Ishikawa (cell line): ENCODE data around the gene SLC18B1.

Experiments used
- CEBPB ChIP-seq: IDR thresholded peaks from 2 replicates; pipeline ENCODE4 v1.6.1; 2012
- CREB1 ChIP-seq: IDR thresholded peaks from 2 replicates; pipeline ENCODE4 v1.6.1; 2012; ENCODE audit warnings: low read depth
- EGR1 ChIP-seq: IDR thresholded peaks from 2 replicates; pipeline ENCODE4 v1.6.1; 2012
- EP300 ChIP-seq: IDR thresholded peaks from 2 replicates; pipeline ENCODE4 v1.6.1; 2012; ENCODE audit warnings: borderline replicate concordance
- FOXM1 ChIP-seq: IDR thresholded peaks from 2 replicates; pipeline ENCODE4 v1.6.1; 2012; ENCODE audit warnings: low read depth, borderline replicate concordance
- MAX ChIP-seq: IDR thresholded peaks from 2 replicates; pipeline ENCODE4 v1.6.1; 2012
- NFIC ChIP-seq: IDR thresholded peaks from 2 replicates; pipeline ENCODE4 v1.6.1; 2012
- RAD21 ChIP-seq: IDR thresholded peaks from 2 replicates; pipeline ENCODE4 v1.6.1; 2012; ENCODE audit warnings: low read depth
- REST ChIP-seq: IDR thresholded peaks from 2 replicates; pipeline ENCODE4 v1.6.1; 2012; ENCODE audit warnings: low read depth, mild to moderate bottlenecking
- TAF1 ChIP-seq: IDR thresholded peaks from 2 replicates; pipeline ENCODE4 v1.6.1; 2012; ENCODE audit warnings: low read depth, mild to moderate bottlenecking
- TCF12 ChIP-seq: IDR thresholded peaks from 2 replicates; pipeline ENCODE4 v1.6.1; 2012; ENCODE audit warnings: low read depth
- TEAD4 ChIP-seq: IDR thresholded peaks from 2 replicates; pipeline ENCODE4 v1.6.1; 2012
- USF1 ChIP-seq: IDR thresholded peaks from 2 replicates; pipeline ENCODE4 v1.6.1; 2012
- YY1 ChIP-seq: IDR thresholded peaks from 2 replicates; pipeline ENCODE4 v1.6.1; 2012; ENCODE audit warnings: low read depth
- ZBTB7A ChIP-seq: IDR thresholded peaks from 2 replicates; pipeline ENCODE4 v1.6.1; 2012; ENCODE audit warnings: low read depth

Gene SLC18B1

DNA sequence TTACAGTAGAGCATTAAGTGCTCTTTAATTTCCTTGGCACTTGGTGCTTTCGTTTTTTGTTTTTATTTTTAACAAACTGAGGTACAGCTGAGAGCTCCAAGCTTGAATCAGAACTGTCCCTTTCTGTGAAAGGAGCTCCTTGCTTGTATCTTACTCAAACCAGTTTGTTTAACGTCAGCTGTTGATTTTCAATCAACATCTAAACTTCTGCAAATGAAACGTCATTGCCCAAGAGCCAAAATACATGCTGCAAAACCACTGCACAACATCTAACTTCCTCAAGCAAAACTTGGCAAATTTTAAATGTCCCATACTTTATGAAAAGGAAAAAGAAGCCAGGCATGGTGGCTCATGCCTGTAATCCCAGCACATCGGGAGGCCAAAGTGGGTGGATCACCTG is 55.9 kb downstream of the SLC18B1 start:
- TF ChIP-seq FOXM1 (no peak), TAF1 (no peak), REST (no peak), RAD21 (no peak), YY1 (no peak), USF1 (no peak), CREB1 (no peak), MAX (no peak), TEAD4 (no peak), EP300 (no peak), ZBTB7A (no peak), CEBPB (no peak), TCF12 (no peak), EGR1 (no peak), NFIC (no peak)

GRCh38 chr6:132741281-132741680 is 57.2 kb downstream of the SLC18B1 start:
- no peak for TF ChIP-seq EP300
- TF ChIP-seq EGR1: no peak
- TF ChIP-seq TEAD4: no peak
- no peak for TF ChIP-seq MAX
- TF ChIP-seq FOXM1: no peak
- TF ChIP-seq NFIC: no peak
- no peak for TF ChIP-seq YY1

DNA sequence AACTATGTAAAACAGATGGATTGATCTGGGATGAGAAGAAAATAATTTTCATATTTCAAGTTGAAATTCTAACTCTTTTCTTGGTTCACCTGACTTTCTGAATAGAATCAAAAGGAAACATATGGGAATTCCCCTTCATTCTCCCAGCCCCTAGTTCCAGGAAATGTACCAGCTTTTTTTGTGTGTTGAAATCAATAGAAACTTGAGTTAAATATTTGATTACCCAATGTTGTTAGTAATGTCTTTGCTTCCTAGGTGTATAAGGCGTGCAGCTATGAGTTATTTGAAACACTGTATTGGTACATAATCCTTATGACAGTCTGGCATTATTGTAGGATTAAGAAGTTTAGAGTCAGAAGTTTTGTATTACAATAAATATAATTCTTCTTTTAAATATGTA is 62.2 kb downstream of the SLC18B1 start:
- no peak for TF ChIP-seq TCF12

DNA sequence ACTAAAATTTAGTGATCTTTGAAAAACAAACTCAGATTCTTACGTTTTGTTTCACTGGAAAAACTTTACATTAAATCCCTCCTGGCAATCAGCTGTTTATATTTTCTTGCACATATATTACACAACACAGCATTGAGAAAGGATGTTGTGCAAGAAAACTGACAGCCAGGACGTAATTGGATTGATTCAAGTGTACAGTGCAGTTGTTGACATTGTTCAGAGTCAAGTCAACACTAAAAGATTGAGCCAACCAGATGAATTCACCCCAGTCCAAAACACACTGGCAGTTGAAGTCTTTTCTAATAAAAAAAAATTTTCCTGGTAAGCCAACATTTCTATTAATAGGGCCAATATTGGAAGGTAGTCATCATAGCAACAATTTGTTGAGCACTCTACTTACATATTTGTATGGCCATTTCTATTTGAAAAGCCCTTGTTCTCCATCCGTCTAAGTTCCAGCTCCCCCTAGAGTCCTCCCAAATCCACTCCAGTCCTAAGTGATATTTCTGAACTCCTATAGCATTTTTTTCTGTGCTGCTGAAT is 63.7 kb downstream of the SLC18B1 start:
- TF ChIP-seq RAD21 (peak; percentile 37), FOXM1 (no peak)

DNA sequence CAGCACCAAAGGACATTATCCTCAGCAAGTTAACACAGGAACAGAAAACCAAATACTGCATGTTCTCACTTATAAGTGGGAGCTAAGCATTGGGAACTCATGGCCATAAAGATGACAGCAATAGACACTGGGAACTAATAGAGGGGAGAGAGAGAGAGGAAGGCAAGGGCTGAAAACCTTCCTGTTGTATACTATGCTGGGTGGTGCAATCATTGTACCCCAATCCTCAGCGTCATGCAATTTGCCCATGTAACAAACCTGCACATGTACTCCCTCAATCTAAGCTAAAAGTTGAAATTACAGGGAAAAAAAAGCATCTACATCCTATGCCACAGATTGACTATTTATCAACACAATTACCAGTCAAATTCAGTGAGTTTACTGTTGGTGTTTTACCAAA is 64.6 kb downstream of the SLC18B1 start:
- no peak for TF ChIP-seq YY1
- no peak for TF ChIP-seq FOXM1
- TF ChIP-seq USF1: no peak
- no peak for TF ChIP-seq TEAD4
- no peak for TF ChIP-seq EP300
- no peak for TF ChIP-seq CREB1
- no peak for TF ChIP-seq TAF1
- TF ChIP-seq NFIC: no peak
- TF ChIP-seq CEBPB: no peak

- TF ChIP-seq ZBTB7A: no peak
- no peak for TF ChIP-seq RAD21
- TF ChIP-seq USF1: no peak
- no peak for TF ChIP-seq TCF12
Observed at GRCh38 chr6:132733283-132733682, 65.2 kb downstream of the SLC18B1 start.

- TF ChIP-seq MAX (no peak), TAF1 (no peak), TCF12 (no peak), CREB1 (no peak), TEAD4 (no peak), FOXM1 (no peak), ZBTB7A (no peak), USF1 (no peak), YY1 (no peak), EP300 (no peak), EGR1 (no peak), CEBPB (no peak), REST (no peak), NFIC (no peak), RAD21 (no peak)
Observed at GRCh38 chr6:132731086-132731485, 67.4 kb downstream of the SLC18B1 start.
